ENCODE results near the gene ATP9A.

ATP9A gene

DNA sequence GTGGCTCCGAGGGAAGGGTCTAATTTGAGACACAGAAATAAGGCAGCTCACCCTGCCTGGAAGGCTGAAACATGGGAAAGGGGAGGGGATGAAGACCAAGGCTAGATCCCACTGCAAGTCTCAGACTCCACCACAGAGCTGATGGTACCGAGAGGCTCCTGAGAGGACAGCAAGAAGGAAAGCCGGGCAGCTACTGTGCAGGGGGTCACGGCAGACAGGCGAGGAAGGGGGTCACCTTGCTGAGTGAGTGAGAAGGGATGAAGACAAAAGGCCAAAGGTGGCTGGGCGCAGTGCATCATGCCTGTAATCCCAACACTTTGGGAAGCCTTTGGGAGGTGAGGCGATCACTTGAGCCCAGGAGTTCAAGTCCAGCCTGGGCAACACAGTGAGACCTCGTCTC lies 100.7 kb downstream of the ATP9A start:
- H3K27me3 ChIP-seq (ENCODE audit: insufficient read depth, poor library complexity, severe bottlenecking): no peaks in the 10 kb centered on the region
- TF ChIP-seq GABPA (IDR thresholded peaks at IDR 0.05; ENCODE audit: low read depth) (no peak), SPI1 (IDR thresholded peaks at IDR 0.05; ENCODE audit: borderline replicate concordance, low read depth) (no peak), POLR2AphosphoS5 (IDR thresholded peaks at IDR 0.05; ENCODE audit: low read depth) (no peak), CTCF (IDR thresholded peaks at IDR 0.05; ENCODE audit: insufficient read depth, low read length) (no peak), REST (IDR thresholded peaks at IDR 0.05; ENCODE audit: insufficient replicate concordance, low read depth) (no peak)
- no peak overlapping the region for H3K4me3 ChIP-seq (replicated peaks; ENCODE audit: insufficient read depth, low read length)
- H3K27ac ChIP-seq (replicated peaks): no peak overlapping the region
- no peak for DNase-seq (ENCODE audit: low read depth in 1 of 2, low spot score in 1 of 2)

DNA sequence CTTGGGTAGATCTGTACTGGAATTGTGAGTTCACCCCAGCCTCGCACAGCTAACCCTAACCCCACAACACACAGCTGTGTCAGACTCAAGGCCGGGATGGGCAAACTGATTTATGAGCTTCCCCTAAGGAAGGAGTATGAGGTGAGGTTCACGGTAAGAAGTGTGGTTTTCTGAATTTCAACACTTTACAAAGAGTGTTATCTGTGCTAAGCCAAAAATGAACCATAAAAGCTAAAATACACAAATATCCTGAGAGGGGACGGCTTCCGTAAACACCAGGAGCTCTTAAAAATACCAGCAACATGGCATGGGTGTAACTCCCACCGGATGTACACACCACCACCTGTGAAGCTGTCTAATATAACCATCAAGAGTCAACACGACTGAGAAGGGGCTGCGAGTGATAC lies 101.2 kb downstream of the ATP9A start:
- TF ChIP-seq CTCF (IDR thresholded peaks at IDR 0.05; ENCODE audit: insufficient read depth, low read length) (no peak), GABPA (IDR thresholded peaks at IDR 0.05; ENCODE audit: low read depth) (no peak), REST (IDR thresholded peaks at IDR 0.05; ENCODE audit: insufficient replicate concordance, low read depth) (no peak), SPI1 (IDR thresholded peaks at IDR 0.05; ENCODE audit: borderline replicate concordance, low read depth) (no peak), POLR2AphosphoS5 (IDR thresholded peaks at IDR 0.05; ENCODE audit: low read depth) (no peak)
- no peak for DNase-seq (ENCODE audit: low read depth in 1 of 2, low spot score in 1 of 2)
- Histone ChIP-seq H3K27ac (replicated peaks) (no peak overlapping the region), H3K27me3 (ENCODE audit: insufficient read depth, poor library complexity, severe bottlenecking) (no peaks in the 10 kb centered on the region), H3K4me3 (replicated peaks; ENCODE audit: insufficient read depth, low read length) (no peak overlapping the region)

DNA sequence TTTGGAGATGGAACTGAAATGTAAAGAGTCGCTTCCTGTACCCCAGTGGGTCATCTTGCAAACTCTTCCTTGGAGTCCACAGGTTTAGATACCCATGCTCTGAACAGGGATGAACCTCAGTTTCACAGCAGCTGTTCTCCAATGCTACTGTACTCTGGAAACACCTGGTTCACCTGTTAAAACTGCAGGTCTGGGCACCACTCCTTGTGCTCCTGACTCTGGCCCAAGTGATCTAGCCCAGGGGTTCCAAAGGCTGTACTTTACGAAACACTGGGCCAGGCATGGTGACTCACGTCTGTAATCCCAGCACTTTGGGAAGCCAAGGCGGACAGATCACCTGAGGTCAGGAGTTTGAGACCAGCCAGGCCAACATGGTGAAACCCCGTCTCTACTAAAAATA lies 102.1 kb downstream of the ATP9A start:
- no peak for DNase-seq (ENCODE audit: low read depth in 1 of 2, low spot score in 1 of 2)
- H3K4me3 ChIP-seq (replicated peaks; ENCODE audit: insufficient read depth, low read length): no peak overlapping the region
- TF ChIP-seq GABPA (IDR thresholded peaks at IDR 0.05; ENCODE audit: low read depth): no peak
- no peak for TF ChIP-seq CTCF (IDR thresholded peaks at IDR 0.05; ENCODE audit: insufficient read depth, low read length)
- TF ChIP-seq POLR2AphosphoS5 (IDR thresholded peaks at IDR 0.05; ENCODE audit: low read depth): no peak
- TF ChIP-seq REST (IDR thresholded peaks at IDR 0.05; ENCODE audit: insufficient replicate concordance, low read depth): no peak
- TF ChIP-seq SPI1 (IDR thresholded peaks at IDR 0.05; ENCODE audit: borderline replicate concordance, low read depth): no peak
- no peaks in the 10 kb centered on the region for H3K27me3 ChIP-seq (ENCODE audit: insufficient read depth, poor library complexity, severe bottlenecking)
- no peak overlapping the region for H3K27ac ChIP-seq (replicated peaks)

All from HL-60 (cell line).